ENCODE data around the gene MYO16. TPM values are rescaled to one million over a fixed set of nuclear protein-coding genes. Genes with fewer than 3 reads are reported as not detected.
"Not testable (repeated sequence)": the region's sequence is repeated elsewhere in the genome, so short reads cannot be mapped to it uniquely, and the experiment has no call there.

Gene MYO16
- total RNA-seq, 1 donor from 2014 or later = 0.49 TPM

DNA sequence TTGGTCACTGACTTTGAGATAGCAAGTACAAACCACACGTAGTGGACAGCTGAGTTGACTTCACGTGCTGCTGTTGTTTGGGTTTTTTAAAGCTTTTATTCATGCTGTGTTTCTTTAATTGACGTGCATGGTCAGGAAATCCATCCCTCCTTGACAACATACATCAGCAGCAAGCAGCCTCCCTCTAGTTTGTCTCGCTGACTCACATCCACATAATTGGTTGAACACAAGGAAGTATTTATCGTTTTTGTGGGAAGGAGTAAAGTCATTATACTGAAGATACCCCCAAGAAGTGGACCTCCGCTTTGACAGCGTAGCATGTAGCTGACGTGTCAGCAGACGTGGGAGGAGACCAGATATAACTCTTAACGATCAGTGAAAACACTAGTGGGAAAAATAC is 355.8 kb downstream of the MYO16 start:
- Histone ChIP-seq H3K4me3 (no peak overlapping the region), H3K27ac (no peak overlapping the region), H3K4me1 (peaks cover 3% of the 10 kb centered on the region), H3K9me3 (no peaks in the 10 kb centered on the region), H3K27me3 (no peaks in the 10 kb centered on the region), H3K36me3 (no peaks in the 10 kb centered on the region)
- intact Hi-C loops (cut with DNase I) = no loop called here
- DNase-seq (ENCODE audit: extremely low spot score in 2 of 2) = no peak
- no peak for TF ChIP-seq POLR2AphosphoS5 (IDR thresholded peaks at IDR 0.05; ENCODE audit: insufficient read depth in 1 of 2, low read depth in 1 of 2)
- TF ChIP-seq CTCF (IDR thresholded peaks at IDR 0.05) = no peak
- no peak for TF ChIP-seq POLR2A (IDR thresholded peaks at IDR 0.05)

- H3K9me3 ChIP-seq = no peaks in the 10 kb centered on the region
- H3K4me1 ChIP-seq = no peaks in the 10 kb centered on the region
- no peaks in the 10 kb centered on the region for H3K36me3 ChIP-seq
- no peak for DNase-seq (ENCODE audit: extremely low spot score in 2 of 2)
- intact Hi-C loops (cut with DNase I) = no loop called here
- H3K27ac ChIP-seq = no peak overlapping the region
- no peak for TF ChIP-seq POLR2AphosphoS5 (IDR thresholded peaks at IDR 0.05; ENCODE audit: insufficient read depth in 1 of 2, low read depth in 1 of 2)
- TF ChIP-seq POLR2A (IDR thresholded peaks at IDR 0.05) = no peak
- no peak for TF ChIP-seq CTCF (IDR thresholded peaks at IDR 0.05)
- H3K4me3 ChIP-seq = no peak overlapping the region
- no peaks in the 10 kb centered on the region for H3K27me3 ChIP-seq
Observed at GRCh38 chr13:108987517-108987916, 358.1 kb downstream of the MYO16 start.

DNA sequence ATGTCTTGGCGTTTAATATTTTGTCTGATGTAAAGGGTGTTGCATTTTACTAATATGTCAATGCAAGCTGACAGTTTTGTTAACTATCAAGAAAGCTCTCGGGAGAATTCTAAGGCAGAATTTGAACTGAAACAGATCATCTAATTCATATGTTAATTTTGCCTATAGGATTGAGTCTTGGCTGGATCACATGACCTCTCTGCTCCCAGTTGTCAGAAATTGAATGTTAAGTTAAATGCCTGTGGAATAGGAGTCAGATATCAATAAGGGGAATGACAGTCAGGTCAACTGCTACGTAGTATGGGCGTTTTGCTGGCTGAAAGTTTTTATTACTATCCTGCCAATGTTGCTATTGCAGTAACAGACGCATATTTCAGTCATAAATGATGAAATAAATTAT is 358.5 kb downstream of the MYO16 start:
- intact Hi-C loops (cut with DNase I) = no loop called here
- Histone ChIP-seq H3K36me3 (no peaks in the 10 kb centered on the region), H3K9me3 (no peaks in the 10 kb centered on the region), H3K27ac (no peak overlapping the region), H3K27me3 (no peaks in the 10 kb centered on the region), H3K4me3 (no peak overlapping the region), H3K4me1 (no peaks in the 10 kb centered on the region)
- no peak for TF ChIP-seq POLR2AphosphoS5 (IDR thresholded peaks at IDR 0.05; ENCODE audit: insufficient read depth in 1 of 2, low read depth in 1 of 2)
- no peak for TF ChIP-seq CTCF (IDR thresholded peaks at IDR 0.05)
- no peak for TF ChIP-seq POLR2A (IDR thresholded peaks at IDR 0.05)
- DNase-seq (ENCODE audit: extremely low spot score in 2 of 2) = no peak

DNA sequence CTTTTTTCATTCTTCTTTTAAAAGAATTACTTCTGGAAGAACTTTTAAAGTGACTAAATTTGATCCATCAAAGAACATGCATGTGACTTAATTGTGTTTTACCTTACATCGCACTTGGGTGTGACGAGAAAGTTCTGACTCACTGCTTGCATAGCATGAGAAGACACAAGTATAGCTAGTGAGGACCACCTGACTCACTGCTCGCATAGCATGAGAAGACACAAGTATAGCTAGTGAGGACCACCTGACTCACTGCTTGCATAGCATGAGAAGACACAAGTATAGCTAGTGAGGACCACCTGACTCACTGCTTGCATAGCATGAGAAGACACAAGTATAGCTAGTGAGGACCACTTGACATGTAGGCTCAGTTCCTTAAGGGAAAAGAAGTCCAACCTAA is 362.0 kb downstream of the MYO16 start:
- DNase-seq (ENCODE audit: extremely low spot score in 2 of 2); H3K4me1 ChIP-seq; H3K27ac ChIP-seq; H3K9me3 ChIP-seq; intact Hi-C loops (cut with DNase I); H3K36me3 ChIP-seq; H3K27me3 ChIP-seq; H3K4me3 ChIP-seq: not testable (repeated sequence)

- H3K4me1 ChIP-seq = no peaks in the 10 kb centered on the region
- H3K4me3 ChIP-seq = no peak overlapping the region
- TF ChIP-seq POLR2A (IDR thresholded peaks at IDR 0.05) (no peak), POLR2AphosphoS5 (IDR thresholded peaks at IDR 0.05; ENCODE audit: insufficient read depth in 1 of 2, low read depth in 1 of 2) (no peak), CTCF (IDR thresholded peaks at IDR 0.05) (no peak)
- H3K9me3 ChIP-seq = no peaks in the 10 kb centered on the region
- intact Hi-C loops (cut with DNase I) = no loop called here
- DNase-seq (ENCODE audit: extremely low spot score in 2 of 2) = no peak
- no peak overlapping the region for H3K27ac ChIP-seq
- no peaks in the 10 kb centered on the region for H3K27me3 ChIP-seq
- H3K36me3 ChIP-seq = no peaks in the 10 kb centered on the region
Observed at GRCh38 chr13:108993346-108993745, 363.9 kb downstream of the MYO16 start.

DNA sequence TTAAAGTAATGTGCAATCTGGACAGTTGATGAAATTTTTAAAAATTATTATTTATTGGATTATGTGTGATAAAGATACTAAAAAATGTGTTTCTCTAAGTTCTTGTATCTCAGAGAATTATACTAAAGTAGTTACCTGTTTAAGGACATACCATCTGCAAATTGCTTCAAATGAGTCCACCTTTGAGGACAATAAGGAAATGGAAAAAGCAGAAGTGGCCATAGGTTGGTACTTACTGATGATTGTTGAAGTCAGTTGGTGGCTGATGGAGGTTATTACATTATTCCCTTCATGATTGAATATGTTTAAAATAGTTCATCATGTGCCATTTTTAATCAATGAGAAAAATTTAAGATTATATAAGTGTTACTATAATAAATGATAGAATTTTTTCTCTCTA is 367.0 kb downstream of the MYO16 start:
- intact Hi-C loops (cut with DNase I) = no loop called here
- no peaks in the 10 kb centered on the region for H3K4me1 ChIP-seq
- H3K27ac ChIP-seq = no peak overlapping the region
- H3K4me3 ChIP-seq = no peak overlapping the region
- no peaks in the 10 kb centered on the region for H3K9me3 ChIP-seq
- no peak for DNase-seq (ENCODE audit: extremely low spot score in 2 of 2)
- TF ChIP-seq POLR2A (IDR thresholded peaks at IDR 0.05) = no peak
- TF ChIP-seq POLR2AphosphoS5 (IDR thresholded peaks at IDR 0.05; ENCODE audit: insufficient read depth in 1 of 2, low read depth in 1 of 2) = no peak
- TF ChIP-seq CTCF (IDR thresholded peaks at IDR 0.05) = no peak
- no peaks in the 10 kb centered on the region for H3K36me3 ChIP-seq
- no peaks in the 10 kb centered on the region for H3K27me3 ChIP-seq
